ENCODE results near the gene KRT33A.

DNA sequence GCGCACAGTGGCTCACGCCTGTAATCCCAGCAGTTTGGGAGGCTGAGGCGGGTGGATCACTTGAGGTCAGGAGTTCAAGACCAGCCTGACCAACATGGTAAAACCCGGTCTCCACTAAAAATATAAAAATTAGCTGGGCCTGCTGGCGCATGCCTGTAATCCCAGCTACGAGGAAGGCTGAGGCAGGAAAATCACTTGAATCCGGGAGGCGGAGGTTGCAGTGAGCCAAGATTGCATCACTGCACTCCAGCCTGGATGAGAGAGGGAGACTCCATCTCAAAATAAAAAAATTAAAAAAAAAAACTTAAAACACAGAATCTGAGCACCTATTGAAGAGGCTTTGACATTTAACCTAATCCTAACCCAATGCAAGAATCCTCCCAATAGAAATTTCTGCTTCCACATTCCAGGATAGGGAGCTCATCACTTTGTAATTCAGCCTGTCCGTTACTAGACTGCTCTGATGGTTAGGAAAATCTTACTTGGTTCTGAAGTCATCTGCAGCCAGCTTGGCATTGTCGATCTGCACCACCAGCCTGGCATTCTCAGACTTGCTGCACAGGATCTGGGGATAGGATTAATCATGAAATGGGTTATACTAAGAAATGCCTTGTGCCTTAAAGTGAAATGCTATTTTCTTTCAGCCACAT lies 16.9 kb upstream of the KRT33A start:
- TF ChIP-seq CSDC2 (CRISPR knock-in tag; IDR thresholded peaks at IDR 0.05) (no peak), ARNTL (CRISPR knock-in tag; IDR thresholded peaks at IDR 0.05; ENCODE audit: borderline replicate concordance, low read depth) (no peak), ZFP3 (CRISPR knock-in tag; IDR thresholded peaks at IDR 0.05) (no peak), ESRRG (CRISPR knock-in tag; IDR thresholded peaks at IDR 0.05) (no peak)
- TF ChIP-seq, protein P1, sequence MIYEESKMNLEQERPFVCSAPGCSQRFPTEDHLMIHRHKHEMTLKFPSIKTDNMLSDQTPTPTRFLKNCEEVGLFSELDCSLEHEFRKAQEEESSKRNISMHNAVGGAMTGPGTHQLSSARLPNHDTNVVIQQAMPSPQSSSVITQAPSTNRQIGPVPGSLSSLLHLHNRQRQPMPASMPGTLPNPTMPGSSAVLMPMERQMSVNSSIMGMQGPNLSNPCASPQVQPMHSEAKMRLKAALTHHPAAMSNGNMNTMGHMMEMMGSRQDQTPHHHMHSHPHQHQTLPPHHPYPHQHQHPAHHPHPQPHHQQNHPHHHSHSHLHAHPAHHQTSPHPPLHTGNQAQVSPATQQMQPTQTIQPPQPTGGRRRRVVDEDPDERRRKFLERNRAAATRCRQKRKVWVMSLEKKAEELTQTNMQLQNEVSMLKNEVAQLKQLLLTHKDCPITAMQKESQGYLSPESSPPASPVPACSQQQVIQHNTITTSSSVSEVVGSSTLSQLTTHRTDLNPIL (CRISPR knock-in tag; IDR thresholded peaks at IDR 0.05; ENCODE audit: low read depth): no peak

Measured in SK-N-SH treated with all-trans-retinoic acid at 6 μM for 48 hours (cell line).